Activated CD8-positive, alpha-beta memory T cell treated with anti-CD3 and anti-CD28 coated beads, Interleukin-2, amount 10 ng/mL, durations not matched to agents 7 days and 5 days (primary cell): ENCODE measurements around the gene ABHD13. TPM values are rescaled to one million over a fixed set of nuclear protein-coding genes. Genes with fewer than 3 reads are reported as not detected.

Source experiments
- ATAC-seq: fragments of 150-1000 bp; cut with Tn5 transposase; one replicate; pipeline ENCODE4 v1.10.0; 2021; ENCODE audit warnings: moderate library complexity
- CTCF ChIA-PET: fragments of 350-600 bp; sonication (Branson Sonifier 250); formaldehyde crosslinking; loops from one replicate; lab custom pipeline; 2021; ENCODE audit warnings: antibody characterized with exemption; lab: Charles Lee
- DNase-seq: peaks from one replicate; pipeline ENCODE4 v3.0.0-alpha.2; 2020
- H3K27ac Mint-ChIP-seq: one replicate; pipeline ENCODE4 v1.8.0; 2021; ENCODE audit warnings: mild to moderate bottlenecking, mixed read lengths
- H3K27me3 Mint-ChIP-seq: one replicate; pipeline ENCODE4 v1.8.0; 2021; ENCODE audit warnings: mixed read lengths
- H3K36me3 Mint-ChIP-seq: one replicate; pipeline ENCODE4 v1.8.0; 2021; ENCODE audit warnings: mild to moderate bottlenecking, mixed read lengths
- H3K4me1 Mint-ChIP-seq: one replicate; pipeline ENCODE4 v1.8.0; 2021; ENCODE audit warnings: mixed read lengths
- H3K4me3 Mint-ChIP-seq: one replicate; pipeline ENCODE4 v1.8.0; 2021; ENCODE audit warnings: mild to moderate bottlenecking, moderate library complexity, mixed read lengths
- H3K9me3 Mint-ChIP-seq: one replicate; pipeline ENCODE4 v1.8.0; 2022; ENCODE audit warnings: low read depth, mixed read lengths
- total RNA-seq, 2 experiments: library from RNA; stranded (reverse); gene quantifications; one replicate each; pipeline ENCODE4 v1.2.3, GENCODE V29; 2021

The ABHD13 gene
- total RNA-seq, 2 experiments from 2014 or later = 5.8 to 6.2 TPM

DNA sequence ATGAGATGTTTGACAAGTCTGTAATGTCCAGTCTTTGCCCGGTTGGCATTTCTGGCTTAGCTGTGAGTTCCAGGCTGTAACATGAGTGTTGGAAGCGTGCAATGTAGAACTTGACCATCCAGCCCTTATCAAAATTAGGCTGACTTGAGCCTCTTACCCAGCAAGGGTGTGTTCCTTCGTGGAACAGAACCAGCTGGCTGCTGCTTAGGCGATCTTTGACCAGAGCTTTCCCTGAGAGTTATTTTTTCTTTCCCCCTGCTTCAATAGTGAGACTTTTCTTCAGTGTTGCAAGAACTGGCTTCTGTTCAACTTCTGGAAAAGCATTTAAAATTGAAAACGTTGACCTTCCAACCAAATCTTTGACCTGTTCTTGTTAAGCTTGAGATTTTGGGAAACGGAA, 57.9 kb downstream of the ABHD13 start:
- Mint-ChIP-seq H3K4me1 (peaks cover 6% of the 10 kb centered on the region), H3K4me3 (no peak overlapping the region), H3K27ac (no peak overlapping the region), H3K27me3 (no peaks in the 10 kb centered on the region), H3K9me3 (no peaks in the 10 kb centered on the region), H3K36me3 (peaks cover 2% of the 10 kb centered on the region)
- no peak for DNase-seq
- CTCF ChIA-PET = no interaction called here
- ATAC-seq = no peak

DNA sequence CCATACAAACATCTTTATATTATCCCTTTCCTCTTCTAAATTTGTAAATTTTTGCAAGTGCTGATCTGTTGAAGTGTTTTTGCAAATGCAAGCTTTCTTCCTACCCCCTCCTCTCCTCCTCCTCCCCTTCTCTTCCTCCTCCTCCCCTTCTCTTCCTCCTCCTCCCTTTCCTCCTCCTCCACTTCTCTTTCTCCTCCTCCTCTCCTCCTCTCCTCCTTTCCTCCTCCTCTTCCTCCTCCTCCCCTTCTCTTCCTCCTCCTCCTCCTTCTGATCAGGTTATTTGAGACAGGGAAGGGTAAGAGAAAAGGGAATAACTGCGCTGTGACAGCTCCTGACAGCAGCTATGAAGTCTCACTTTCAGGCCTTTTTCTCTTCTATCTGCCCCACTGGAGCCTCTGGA, 60.3 kb downstream of the ABHD13 start:
- H3K27me3 Mint-ChIP-seq = no peaks in the 10 kb centered on the region
- DNase-seq = no peak
- peaks cover 2% of the 10 kb centered on the region for H3K4me1 Mint-ChIP-seq
- no peak for ATAC-seq
- peaks cover 2% of the 10 kb centered on the region for H3K36me3 Mint-ChIP-seq
- no peak overlapping the region for H3K4me3 Mint-ChIP-seq
- CTCF ChIA-PET = no interaction called here
- no peak overlapping the region for H3K27ac Mint-ChIP-seq
- H3K9me3 Mint-ChIP-seq = no peaks in the 10 kb centered on the region

DNA sequence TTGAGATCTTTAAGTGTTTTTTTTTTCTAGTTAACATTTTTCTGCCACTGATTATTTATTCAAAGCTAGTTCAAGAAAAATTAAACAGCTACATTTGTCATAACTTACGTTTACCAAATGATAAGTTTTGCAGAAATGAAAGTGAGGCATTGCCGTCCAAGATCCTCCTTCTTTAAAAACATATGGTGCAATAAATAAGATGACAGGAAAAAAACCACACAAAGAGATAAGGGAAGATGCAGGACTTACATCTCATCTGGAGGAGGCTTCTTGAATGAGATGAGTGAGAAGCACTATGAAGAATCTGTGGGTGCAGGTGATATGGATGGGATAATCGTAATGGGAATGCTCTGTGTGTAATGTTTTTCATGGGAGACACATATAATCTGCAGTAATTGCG, 63.7 kb downstream of the ABHD13 start:
- Mint-ChIP-seq H3K27ac (no peak overlapping the region), H3K36me3 (peaks cover 4% of the 10 kb centered on the region), H3K4me1 (peaks cover 2% of the 10 kb centered on the region), H3K4me3 (no peak overlapping the region), H3K9me3 (no peaks in the 10 kb centered on the region), H3K27me3 (no peaks in the 10 kb centered on the region)
- no peak for DNase-seq
- CTCF ChIA-PET = interaction anchor here (1.2 kb wide), 1 partner anchor 64 kb away, joined by 3 read pairs; no protein-coding TSS in a partner anchor
- no peak for ATAC-seq

DNA sequence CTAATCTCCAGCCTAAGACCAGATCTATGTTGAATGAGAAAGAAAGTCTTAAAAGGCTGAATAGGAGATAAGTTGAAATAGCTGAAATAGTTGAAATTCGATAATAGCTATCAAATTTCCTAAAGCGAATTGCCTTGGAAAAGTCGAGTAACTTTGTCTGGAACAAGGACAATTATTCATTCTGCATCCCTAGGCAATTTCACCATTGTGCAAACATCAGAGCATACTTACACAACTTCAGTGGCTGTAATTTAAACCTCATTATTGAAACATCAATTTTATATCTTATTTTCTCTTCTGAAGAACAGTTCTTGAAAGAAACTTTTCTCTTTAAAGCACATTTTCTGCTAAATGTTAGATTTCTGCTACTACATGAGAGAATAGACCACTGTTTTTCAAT, 64.9 kb downstream of the ABHD13 start:
- Mint-ChIP-seq H3K4me3 (no peak overlapping the region), H3K27me3 (no peaks in the 10 kb centered on the region), H3K27ac (no peak overlapping the region), H3K4me1 (peaks cover under 1% of the 10 kb centered on the region), H3K36me3 (peaks cover 3% of the 10 kb centered on the region), H3K9me3 (no peaks in the 10 kb centered on the region)
- CTCF ChIA-PET = interaction anchor here (0.5 kb wide), 1 partner anchor 107 kb away, joined by 3 read pairs; no protein-coding TSS in a partner anchor
- no peak for ATAC-seq
- DNase-seq = no peak

Other genes starting within 250 kb of the ABHD13 start
- 10 to 100 TPM in 1 of 2 experiments, 1 to 10 TPM in 1; 8.9 to 11.4 TPM for gene LIG4, start 2.9 kb upstream of the ABHD13 start, total RNA-seq
- gene TNFSF13B, start 51.3 kb downstream of the ABHD13 start, total RNA-seq = 1 to 10 TPM; 6.2 to 9.3 TPM